ENCODE measurements around the gene ENG. TPM values are rescaled to one million over a fixed set of nuclear protein-coding genes. Genes with fewer than 3 reads are reported as not detected.

Gene ENG
- total and polyA plus RNA-seq, 2 experiments from 2014 or later, result 1.4 to 2.6 TPM

DNA sequence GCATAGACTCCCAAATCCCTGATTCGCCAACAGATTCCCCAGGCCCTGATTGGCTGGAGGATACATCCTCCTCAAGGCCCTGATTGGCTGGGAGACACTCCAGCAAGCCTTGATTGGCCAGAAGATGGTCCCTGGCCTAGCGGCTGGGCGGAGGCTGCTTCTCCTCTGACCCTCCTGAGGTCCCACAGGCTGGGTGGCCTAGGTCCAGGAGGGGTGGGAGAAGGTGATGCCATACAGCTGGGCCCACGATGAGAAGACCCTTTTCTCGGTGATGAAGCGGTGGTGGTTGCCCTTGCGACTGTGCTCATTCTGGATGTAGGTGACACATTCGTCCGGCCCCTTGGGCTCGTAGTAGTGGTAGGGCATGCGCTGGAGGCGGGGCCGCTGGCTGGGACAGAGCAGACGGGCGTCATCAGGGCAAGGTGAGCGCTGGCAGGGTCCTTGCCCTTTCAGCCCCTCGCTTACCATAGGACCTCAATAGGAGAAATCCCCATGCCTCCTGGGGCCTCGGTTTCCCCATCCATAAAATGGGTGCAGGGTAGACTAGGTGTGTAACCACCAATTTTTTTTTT, 32.0 kb upstream of the ENG start:
- peaks cover 24% of the 10 kb centered on the region for H3K27me3 Mint-ChIP-seq (ENCODE audit: insufficient read depth, low read depth, poor library complexity)
- no peak overlapping the region for H3K27ac Mint-ChIP-seq
- Histone ChIP-seq H3K36me3 (ENCODE audit: insufficient read depth) (peaks cover 7% of the 10 kb centered on the region), H3K4me2 (no peak overlapping the region), H3K9me2 (ENCODE audit: insufficient read depth) (no peaks in the 10 kb centered on the region), H3F3A (replicated peaks; ENCODE audit: low read depth) (0 out of 2 replicates have a peak, but pooled peaks cover 6% of the 10 kb centered on the region), H3K4me3 (no peak overlapping the region), H2AFZ (no peak overlapping the region), H3K27me3 (ENCODE audit: insufficient read depth) (no peaks in the 10 kb centered on the region), H3K79me2 (replicated peaks; ENCODE audit: insufficient read depth) (no peaks in the 10 kb centered on the region), H3K4me1 (ENCODE audit: insufficient read depth) (no peaks in the 10 kb centered on the region), H4K20me1 (replicated peaks; ENCODE audit: insufficient read depth) (peaks cover 9% of the 10 kb centered on the region), H3K27ac (ENCODE audit: low read depth) (no peak overlapping the region)
- peaks cover 21% of the 10 kb centered on the region for H3K4me1 Mint-ChIP-seq
- no peaks in the 10 kb centered on the region for H3K9me3 Mint-ChIP-seq
- peaks cover 30% of the 10 kb centered on the region for H3K36me3 Mint-ChIP-seq (ENCODE audit: low read depth)
- no peak overlapping the region for H3K4me3 Mint-ChIP-seq
- DNase-seq (ENCODE audit: low spot score) (no peak), ATAC-seq (peak; percentile 58)
- TF ChIP-seq NANOG (IDR thresholded peaks at IDR 0.05; ENCODE audit: borderline replicate concordance), result no peak
- no peak for TF ChIP-seq ZNF114 (CRISPR knock-in tag; IDR thresholded peaks at IDR 0.05)
- TF ChIP-seq, protein P1, sequence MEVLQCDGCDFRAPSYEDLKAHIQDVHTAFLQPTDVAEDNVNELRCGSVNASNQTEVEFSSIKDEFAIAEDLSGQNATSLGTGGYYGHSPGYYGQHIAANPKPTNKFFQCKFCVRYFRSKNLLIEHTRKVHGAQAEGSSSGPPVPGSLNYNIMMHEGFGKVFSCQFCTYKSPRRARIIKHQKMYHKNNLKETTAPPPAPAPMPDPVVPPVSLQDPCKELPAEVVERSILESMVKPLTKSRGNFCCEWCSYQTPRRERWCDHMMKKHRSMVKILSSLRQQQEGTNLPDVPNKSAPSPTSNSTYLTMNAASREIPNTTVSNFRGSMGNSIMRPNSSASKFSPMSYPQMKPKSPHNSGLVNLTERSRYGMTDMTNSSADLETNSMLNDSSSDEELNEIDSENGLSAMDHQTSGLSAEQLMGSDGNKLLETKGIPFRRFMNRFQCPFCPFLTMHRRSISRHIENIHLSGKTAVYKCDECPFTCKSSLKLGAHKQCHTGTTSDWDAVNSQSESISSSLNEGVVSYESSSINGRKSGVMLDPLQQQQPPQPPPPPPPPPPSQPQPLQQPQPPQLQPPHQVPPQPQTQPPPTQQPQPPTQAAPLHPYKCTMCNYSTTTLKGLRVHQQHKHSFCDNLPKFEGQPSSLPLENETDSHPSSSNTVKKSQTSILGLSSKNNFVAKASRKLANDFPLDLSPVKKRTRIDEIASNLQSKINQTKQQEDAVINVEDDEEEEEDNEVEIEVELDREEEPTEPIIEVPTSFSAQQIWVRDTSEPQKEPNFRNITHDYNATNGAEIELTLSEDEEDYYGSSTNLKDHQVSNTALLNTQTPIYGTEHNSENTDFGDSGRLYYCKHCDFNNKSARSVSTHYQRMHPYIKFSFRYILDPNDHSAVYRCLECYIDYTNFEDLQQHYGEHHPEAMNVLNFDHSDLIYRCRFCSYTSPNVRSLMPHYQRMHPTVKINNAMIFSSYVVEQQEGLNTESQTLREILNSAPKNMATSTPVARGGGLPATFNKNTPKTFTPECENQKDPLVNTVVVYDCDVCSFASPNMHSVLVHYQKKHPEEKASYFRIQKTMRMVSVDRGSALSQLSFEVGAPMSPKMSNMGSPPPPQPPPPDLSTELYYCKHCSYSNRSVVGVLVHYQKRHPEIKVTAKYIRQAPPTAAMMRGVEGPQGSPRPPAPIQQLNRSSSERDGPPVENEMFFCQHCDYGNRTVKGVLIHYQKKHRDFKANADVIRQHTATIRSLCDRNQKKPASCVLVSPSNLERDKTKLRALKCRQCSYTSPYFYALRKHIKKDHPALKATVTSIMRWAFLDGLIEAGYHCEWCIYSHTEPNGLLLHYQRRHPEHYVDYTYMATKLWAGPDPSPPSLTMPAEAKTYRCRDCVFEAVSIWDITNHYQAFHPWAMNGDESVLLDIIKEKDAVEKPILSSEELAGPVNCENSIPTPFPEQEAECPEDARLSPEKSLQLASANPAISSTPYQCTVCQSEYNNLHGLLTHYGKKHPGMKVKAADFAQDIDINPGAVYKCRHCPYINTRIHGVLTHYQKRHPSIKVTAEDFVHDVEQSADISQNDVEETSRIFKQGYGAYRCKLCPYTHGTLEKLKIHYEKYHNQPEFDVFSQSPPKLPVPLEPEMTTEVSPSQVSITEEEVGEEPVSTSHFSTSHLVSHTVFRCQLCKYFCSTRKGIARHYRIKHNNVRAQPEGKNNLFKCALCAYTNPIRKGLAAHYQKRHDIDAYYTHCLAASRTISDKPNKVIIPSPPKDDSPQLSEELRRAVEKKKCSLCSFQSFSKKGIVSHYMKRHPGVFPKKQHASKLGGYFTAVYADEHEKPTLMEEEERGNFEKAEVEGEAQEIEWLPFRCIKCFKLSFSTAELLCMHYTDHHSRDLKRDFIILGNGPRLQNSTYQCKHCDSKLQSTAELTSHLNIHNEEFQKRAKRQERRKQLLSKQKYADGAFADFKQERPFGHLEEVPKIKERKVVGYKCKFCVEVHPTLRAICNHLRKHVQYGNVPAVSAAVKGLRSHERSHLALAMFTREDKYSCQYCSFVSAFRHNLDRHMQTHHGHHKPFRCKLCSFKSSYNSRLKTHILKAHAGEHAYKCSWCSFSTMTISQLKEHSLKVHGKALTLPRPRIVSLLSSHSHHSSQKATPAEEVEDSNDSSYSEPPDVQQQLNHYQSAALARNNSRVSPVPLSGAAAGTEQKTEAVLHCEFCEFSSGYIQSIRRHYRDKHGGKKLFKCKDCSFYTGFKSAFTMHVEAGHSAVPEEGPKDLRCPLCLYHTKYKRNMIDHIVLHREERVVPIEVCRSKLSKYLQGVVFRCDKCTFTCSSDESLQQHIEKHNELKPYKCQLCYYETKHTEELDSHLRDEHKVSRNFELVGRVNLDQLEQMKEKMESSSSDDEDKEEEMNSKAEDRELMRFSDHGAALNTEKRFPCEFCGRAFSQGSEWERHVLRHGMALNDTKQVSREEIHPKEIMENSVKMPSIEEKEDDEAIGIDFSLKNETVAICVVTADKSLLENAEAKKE (CRISPR knock-in tag; IDR thresholded peaks at IDR 0.05), result no peak
- TF ChIP-seq, protein P2, sequence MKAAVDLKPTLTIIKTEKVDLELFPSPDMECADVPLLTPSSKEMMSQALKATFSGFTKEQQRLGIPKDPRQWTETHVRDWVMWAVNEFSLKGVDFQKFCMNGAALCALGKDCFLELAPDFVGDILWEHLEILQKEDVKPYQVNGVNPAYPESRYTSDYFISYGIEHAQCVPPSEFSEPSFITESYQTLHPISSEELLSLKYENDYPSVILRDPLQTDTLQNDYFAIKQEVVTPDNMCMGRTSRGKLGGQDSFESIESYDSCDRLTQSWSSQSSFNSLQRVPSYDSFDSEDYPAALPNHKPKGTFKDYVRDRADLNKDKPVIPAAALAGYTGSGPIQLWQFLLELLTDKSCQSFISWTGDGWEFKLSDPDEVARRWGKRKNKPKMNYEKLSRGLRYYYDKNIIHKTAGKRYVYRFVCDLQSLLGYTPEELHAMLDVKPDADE (IDR thresholded peaks at IDR 0.05), result no peak
- TF ChIP-seq, protein P3, sequence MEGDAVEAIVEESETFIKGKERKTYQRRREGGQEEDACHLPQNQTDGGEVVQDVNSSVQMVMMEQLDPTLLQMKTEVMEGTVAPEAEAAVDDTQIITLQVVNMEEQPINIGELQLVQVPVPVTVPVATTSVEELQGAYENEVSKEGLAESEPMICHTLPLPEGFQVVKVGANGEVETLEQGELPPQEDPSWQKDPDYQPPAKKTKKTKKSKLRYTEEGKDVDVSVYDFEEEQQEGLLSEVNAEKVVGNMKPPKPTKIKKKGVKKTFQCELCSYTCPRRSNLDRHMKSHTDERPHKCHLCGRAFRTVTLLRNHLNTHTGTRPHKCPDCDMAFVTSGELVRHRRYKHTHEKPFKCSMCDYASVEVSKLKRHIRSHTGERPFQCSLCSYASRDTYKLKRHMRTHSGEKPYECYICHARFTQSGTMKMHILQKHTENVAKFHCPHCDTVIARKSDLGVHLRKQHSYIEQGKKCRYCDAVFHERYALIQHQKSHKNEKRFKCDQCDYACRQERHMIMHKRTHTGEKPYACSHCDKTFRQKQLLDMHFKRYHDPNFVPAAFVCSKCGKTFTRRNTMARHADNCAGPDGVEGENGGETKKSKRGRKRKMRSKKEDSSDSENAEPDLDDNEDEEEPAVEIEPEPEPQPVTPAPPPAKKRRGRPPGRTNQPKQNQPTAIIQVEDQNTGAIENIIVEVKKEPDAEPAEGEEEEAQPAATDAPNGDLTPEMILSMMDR (conservative IDR thresholded peaks at IDR 0.05; ENCODE audit: low read depth in 2 of 2), result no peak
- no peak for TF ChIP-seq ZNF331 (CRISPR knock-in tag; IDR thresholded peaks at IDR 0.05; ENCODE audit: low read depth)
- TF ChIP-seq, protein P4, sequence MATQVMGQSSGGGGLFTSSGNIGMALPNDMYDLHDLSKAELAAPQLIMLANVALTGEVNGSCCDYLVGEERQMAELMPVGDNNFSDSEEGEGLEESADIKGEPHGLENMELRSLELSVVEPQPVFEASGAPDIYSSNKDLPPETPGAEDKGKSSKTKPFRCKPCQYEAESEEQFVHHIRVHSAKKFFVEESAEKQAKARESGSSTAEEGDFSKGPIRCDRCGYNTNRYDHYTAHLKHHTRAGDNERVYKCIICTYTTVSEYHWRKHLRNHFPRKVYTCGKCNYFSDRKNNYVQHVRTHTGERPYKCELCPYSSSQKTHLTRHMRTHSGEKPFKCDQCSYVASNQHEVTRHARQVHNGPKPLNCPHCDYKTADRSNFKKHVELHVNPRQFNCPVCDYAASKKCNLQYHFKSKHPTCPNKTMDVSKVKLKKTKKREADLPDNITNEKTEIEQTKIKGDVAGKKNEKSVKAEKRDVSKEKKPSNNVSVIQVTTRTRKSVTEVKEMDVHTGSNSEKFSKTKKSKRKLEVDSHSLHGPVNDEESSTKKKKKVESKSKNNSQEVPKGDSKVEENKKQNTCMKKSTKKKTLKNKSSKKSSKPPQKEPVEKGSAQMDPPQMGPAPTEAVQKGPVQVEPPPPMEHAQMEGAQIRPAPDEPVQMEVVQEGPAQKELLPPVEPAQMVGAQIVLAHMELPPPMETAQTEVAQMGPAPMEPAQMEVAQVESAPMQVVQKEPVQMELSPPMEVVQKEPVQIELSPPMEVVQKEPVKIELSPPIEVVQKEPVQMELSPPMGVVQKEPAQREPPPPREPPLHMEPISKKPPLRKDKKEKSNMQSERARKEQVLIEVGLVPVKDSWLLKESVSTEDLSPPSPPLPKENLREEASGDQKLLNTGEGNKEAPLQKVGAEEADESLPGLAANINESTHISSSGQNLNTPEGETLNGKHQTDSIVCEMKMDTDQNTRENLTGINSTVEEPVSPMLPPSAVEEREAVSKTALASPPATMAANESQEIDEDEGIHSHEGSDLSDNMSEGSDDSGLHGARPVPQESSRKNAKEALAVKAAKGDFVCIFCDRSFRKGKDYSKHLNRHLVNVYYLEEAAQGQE (IDR thresholded peaks at IDR 0.05; ENCODE audit: unreplicated experiment), result no peak
- TF ChIP-seq CREB1 (CRISPR knock-in tag; IDR thresholded peaks at IDR 0.05; ENCODE audit: low read depth), result no peak
- no peak for TF ChIP-seq STAT1 (IDR thresholded peaks at IDR 0.05; ENCODE audit: unreplicated experiment)
- TF ChIP-seq JUNB (IDR thresholded peaks at IDR 0.05; ENCODE audit: unreplicated experiment), result no peak
- no peak for TF ChIP-seq POLR2AphosphoS5 (IDR thresholded peaks at IDR 0.05; ENCODE audit: low read depth)
- no peak for TF ChIP-seq EZH2 (IDR thresholded peaks at IDR 0.05; ENCODE audit: low read depth, unreplicated experiment)
- TF ChIP-seq EZH2phosphoT487 (IDR thresholded peaks at IDR 0.05; ENCODE audit: unreplicated experiment), result no peak

Data from GM23338 (cell line).